GM18870 (cell line): Measurements from ENCODE around the gene MKRN1.
"Not testable (repeated sequence)": the region's sequence is repeated elsewhere in the genome, so short reads cannot be mapped to it uniquely, and the experiment has no call there.

Experiments
- ATAC-seq: cut with Tn5 transposase; IDR thresholded peaks from one replicate; pipeline ENCODE4 v1.9.1; 2021; ENCODE audit warnings: moderate library complexity; ENCODE audit not compliant: unreplicated experiment

The MKRN1 gene

DNA sequence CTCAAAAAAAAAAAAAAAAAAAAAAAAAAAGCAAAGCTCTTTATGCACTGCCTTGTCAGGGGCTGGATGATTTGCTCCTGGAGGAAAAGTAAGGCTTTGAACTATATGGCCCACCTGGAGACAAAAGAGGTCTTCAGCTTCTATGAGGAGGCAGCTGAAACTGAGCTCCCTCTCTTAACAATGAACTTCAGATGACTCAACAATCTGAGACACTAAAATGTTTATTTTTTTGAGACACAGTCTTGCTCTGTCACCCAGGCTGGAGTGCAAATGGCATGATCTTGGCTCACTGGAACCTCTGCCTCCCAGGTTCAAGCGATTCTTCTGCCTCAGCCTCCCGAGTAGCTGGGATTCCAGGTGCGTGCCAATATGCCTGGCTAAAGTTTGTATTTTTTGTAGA, 38.7 kb downstream of the MKRN1 start:
- ATAC-seq, result no peak

DNA sequence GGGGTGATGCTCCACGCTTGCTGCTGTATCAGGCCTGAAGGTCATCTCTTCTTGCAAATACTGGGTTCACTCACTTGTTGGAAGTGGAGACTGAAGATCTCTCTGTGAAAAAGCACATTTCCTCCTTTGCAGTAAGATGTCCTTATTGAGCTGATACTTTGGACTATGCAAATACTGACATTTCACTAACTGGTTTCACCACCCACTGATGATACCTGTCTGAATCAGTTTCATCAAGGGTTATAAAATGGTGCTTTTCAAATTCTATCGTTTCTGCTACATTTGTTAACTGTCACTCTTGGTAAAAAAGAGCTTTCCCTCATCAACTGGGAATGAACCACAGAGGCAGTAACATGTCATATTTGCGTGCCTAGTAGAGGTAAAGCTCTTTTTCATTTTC, 39.9 kb downstream of the MKRN1 start:
- ATAC-seq, result peak; percentile 63

DNA sequence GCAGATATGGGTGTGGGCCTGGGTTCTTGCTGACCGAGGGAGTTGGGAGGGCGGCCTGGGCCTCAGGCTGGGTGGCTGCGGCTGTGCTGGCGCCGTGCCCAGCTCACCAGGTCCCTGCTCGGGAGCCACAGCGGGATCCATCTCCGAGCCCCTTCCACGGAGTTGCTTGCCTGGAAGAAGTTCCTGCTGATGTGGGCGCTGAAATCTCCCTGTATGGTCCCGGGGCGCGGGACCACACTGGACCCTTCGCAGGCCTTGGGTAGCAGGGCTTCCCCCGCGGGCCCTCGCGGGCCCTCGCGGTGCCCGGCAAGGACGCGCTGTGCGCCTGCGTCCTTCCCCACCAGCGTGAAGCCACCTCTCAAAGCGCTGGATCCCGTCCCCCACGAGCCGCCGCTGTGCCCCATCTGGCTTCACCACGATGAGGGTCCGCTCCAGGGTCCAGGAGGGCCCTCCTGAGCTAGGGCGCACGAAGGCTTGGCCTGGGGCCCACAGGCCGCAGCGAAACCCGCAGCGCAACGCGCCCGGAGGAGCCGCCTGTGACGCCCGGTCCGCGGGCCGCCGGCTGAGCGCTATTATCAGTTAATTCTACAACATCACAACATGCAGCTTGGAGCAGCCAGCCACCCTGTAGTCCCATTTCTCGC, 43.9 kb downstream of the MKRN1 start:
- no peak for ATAC-seq

DNA sequence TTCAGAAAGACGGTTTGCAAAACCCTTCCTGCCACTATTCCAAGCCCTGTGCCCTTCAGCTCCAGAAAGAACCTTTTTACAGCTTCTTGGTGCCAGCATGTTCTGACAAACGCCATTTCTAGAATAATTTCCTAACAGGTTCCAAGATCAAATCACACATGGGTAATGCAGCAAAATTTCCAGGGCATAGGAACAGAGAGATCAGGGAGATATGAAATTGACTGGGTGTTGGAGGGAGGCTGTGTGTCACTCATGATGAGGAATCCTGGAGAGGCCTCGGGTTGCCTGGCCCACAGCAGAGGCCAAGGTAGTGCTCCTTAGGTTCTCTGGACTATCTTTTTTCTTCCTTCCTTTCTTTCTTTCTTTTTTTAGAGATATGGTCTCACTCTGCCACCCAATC, 45.9 kb downstream of the MKRN1 start:
- no peak for ATAC-seq

DNA sequence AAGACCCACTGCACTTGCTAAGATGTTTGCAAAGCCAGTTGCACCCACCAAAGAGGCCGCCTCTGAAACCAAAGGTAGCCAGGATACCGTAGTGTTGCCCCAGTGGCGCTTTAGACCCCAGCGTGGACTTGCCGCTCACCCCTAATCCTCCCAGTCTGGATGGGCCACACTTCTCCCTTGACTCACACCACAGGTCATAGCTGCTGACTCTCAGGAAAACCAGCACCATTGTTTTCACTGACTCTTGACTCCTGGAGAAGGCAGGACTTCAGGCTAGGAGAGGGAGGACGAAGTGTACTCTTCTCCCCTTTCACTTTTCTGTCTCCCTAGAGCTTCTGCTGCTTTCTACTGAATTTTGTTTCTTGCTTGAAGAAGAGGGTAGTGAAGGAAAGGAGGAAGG, 53.2 kb downstream of the MKRN1 start:
- no peak for ATAC-seq

DNA sequence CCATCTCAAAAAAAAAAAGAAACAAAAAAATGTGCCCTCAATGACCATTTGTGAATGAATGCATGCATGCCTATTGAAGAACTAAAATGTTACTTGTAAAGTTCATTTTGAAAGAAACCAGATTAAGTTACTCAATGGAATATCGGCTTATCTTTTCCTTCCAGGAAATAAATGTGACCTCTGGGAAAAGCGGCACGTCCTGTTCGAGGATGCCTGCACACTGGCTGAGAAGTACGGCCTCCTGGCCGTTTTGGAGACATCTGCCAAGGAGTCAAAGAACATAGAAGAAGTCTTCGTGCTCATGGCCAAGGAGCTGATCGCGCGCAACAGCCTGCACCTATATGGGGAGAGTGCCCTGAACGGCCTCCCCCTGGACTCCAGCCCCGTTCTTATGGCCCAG, 53.6 kb downstream of the MKRN1 start:
- no peak for ATAC-seq

DNA sequence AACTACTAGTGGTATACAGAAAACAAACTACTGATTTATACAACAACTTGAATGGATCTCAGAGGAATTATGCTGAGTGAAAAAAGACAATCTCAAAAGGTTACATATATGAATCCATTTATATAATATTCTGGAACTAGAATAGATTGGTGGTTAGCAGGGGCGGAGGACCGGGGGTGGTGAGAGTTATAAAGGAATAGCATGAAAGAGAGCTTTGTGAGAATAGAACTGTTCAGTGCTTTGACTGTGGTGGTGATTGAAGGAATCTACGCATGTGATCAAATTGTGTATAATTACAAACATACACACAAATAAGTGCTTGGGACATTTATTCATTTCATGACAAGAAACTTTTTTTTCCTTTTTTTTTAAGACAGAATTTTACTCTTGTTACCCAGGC, 55.8 kb downstream of the MKRN1 start:
- no peak for ATAC-seq

DNA sequence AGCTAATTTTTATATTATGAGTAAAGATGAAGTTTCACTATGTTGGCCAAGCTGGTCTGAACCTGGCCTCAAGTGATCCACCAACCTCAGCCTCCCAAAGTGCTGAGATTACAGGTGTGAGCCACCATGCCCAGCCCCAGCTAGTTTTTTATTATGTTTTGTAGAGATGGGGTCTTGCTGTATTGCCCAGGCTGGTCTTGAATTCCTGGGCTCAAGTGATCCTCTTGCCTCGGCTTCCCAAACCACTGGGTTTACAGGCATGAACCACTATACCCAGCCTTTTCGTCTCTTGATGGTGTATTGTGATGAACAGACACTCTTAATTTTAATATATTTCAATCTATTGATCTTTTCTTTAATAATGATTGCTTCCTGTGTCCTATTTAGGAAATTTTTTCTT, 57.8 kb downstream of the MKRN1 start:
- no peak for ATAC-seq

DNA sequence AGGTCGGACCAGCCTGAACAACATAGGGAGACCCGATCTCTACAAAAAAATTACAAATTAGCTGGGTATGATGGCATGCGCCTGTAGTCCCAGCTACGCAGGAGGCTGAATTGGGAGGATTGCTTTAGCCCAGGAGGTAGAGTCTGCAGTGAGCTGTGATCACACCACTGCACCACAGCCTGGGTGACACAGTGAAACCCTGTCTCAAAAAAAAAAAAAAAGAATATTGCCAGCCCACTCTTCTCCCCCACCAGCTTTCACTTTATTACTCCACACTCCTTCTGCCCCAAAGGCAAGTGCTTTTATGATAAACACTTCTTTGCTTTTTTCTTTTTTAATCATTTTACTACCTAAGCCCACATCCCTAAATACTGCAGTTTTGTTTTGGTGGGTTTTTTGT, 60.7 kb downstream of the MKRN1 start:
- ATAC-seq, result no peak

DNA sequence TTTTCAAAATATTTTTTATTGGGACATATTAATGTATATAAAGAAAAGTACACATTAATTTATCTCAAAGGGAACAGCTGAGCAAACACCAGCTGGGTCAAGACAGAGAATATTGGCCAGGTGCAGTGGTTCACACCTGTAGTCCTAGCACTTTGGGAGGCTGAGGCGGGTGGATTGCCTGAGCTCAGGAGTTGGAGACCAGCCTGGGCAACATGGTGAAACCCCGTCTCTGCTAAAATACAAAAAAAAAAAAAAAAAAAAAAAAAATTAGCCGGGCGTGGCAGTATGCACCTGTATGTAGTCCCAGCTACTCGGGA, 61.2 kb downstream of the MKRN1 start:
- not testable (repeated sequence) for ATAC-seq

DNA sequence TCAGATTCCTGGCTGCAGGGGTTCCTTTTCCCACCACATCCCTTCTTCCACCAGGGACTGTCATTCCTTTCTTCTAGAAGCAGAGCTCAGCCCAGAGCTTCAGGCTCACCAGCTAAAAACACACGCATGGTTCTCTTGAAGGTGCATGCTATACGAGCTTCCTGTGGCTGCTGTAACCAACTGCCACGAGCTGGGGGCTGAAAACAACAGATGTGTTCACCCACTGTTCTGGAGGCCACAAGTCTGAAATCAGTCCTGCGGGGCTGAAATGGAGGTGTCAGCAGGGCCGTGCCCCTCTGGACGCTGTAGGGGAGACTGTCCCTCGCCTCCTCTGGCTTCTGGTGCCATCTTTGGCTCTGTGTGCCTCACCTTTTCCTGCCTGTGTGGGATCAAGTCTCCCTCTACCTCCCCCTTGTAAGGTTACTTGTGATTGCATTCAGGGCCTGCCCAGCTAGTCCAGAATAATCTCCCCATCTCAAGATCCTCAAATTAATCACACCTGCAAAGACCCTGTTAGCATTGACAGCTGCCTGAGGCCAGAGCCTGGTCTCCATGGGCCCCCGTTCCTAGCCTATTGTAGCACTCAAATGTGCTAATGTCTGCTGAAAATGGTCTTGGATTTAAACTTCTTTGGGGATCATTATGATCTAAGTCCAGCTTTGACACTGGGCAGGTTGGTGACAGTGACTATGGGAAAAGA, 61.7 kb downstream of the MKRN1 start:
- ATAC-seq, result no peak

DNA sequence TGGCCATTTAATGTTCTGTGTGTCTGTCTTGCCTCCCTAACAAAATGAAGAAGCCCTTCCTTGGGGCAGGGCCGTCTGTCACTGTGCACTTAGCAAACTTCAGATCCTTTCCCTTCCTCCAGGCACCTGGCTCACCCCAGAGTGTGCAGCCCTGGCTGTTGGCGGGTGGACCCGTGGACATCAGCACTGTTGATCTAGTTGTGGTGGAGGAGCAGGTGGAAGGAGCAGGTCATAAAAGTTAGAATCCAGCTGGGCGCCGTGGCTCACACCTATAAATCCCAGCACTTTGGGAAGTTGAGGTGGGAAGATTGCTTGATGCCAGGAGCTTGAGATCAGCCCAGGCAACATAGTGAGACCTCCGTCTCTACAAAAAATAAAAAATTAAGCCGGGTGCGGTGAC, 62.7 kb downstream of the MKRN1 start:
- no peak for ATAC-seq

DNA sequence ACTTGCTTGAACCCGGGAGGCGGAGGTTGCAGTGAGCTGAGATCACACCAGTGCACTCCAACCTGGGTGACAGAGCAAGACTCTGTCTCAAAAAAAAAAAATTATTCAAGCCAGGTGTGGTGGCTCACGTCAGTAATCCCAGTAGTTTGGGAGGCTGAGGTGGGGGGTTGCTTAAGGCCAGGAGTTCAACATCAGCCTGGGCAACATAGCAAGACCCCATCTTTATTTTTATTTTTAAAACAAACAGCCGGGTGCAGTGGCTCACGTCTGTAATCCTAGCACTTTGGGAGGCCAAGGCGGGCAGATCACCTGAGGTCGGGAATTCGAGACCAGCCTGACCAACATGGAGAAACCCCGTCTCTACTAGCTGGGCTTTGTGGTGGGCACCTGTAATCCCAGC, 63.5 kb downstream of the MKRN1 start:
- not testable (repeated sequence) for ATAC-seq

DNA sequence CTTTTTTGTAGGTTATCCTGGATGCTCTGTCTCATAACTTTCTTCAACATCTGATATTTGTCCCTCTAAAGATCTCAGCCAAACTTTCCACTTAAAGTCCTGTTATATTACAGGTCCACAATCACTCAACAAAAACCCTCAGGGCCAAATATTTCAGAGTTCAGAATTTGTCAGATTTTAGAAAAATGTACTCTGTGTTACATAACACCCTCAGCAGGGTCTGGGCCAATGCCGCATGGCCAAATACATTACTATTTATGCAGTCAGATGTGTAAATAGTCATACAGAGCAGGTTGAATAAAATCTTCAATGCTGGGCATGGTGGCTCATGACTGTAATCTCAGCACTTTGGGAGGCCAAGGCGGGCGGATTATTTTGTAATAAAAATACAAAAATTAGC, 63.9 kb downstream of the MKRN1 start:
- ATAC-seq, result no peak

DNA sequence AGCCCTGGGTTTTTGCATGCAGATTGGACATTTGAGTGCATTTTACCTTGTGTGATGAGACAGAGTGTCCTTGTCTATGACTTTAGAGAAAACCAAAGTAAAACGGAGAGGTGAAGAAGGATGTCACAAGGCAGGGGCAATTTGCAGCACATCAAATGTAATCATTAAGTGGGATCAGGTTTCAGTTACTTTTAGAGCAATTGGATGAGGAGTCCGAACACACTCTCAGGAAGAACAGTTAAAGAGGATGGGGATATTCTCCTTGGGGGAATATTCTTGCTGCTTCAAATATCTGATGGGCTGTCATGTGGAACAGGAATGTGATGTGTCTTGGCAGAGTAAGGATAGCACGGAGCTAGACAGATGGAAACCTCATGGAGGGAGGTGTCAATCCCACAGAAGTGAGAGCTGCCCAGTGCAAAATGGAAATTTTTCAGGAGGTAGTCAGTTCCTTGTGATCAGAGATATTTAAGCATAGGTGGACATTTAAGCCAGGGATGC, 74.7 kb downstream of the MKRN1 start:
- no peak for ATAC-seq

DNA sequence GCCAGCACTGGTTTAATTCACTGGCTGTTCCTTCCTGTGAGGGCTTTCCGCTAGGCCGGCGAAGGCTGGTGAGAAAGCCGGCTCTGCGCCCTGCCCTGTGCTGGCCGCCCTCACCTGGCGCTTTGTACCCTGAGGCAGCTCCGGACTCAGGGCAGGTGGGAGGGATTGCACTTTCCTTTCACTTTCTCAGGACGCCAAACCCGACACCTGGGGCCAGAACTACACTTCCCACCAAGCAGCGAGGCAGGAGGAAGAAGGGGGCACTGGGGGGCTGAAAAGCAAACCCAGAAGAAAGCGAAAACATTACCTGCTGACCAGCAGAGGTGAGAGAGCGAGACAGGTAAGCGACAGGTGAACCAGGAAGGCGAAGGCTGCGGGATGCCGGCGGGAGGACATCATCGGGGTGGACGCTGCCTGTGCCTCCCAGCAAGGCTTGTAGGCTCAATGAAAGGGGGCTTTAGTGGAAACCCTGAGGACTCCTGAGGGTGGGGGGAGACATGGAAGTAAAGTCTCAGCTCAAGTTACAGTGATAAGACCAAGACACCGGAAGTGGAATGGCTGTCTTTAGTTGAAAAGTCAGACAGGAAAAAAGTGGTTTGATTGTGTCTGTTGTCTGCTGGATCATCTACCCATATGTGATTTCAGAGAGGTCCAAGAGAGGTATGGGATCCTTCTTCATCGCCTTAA, 75.3 kb downstream of the MKRN1 start, which contains the start of gene RAB19:
TSS of gene RAB19 (plus strand) at position 181 of the 687 bp plus-strand sequence. CDS start 3,589 bp downstream, outside the sequence.
- ATAC-seq, result no peak
